CD4-positive, alpha-beta T cell (primary cell): ENCODE data around the gene CERS4. TPM values are rescaled to one million over a fixed set of nuclear protein-coding genes. Genes with fewer than 3 reads are reported as not detected.

ENCODE experiments used
- ATAC-seq: fragments of 200-7000 bp; cut with Tn5 transposase; one replicate; pipeline ENCODE4 v1.10.0; 2022; ENCODE audit warnings: mild to moderate bottlenecking; ENCODE audit not compliant: poor library complexity
- CTCF ChIA-PET: fragments of 350-600 bp; sonication (Branson Sonifier 250); formaldehyde crosslinking; loops from one replicate; lab custom pipeline; 2021; ENCODE audit warnings: antibody characterized with exemption, inconsistent platforms; lab: Charles Lee
- POLR2A ChIA-PET: fragments of 350-600 bp; sonication (Branson Sonifier 250); formaldehyde crosslinking; loops from one replicate; lab custom pipeline; 2021; ENCODE audit warnings: antibody characterized with exemption, inconsistent platforms; lab: Charles Lee
- DNase-seq, 14 experiments: peaks; one replicate each; pipeline ENCODE4 v3.0.0-alpha.2; 2013 to 2020; ENCODE audit warnings: mixed read lengths in 2 of 14
- H3K27ac ChIP-seq, 2 donors: one replicate each; pipeline versions ENCODE4 v1.5.1 to v1.7.0; 2013; ENCODE audit warnings: low read length in 2 of 2, low read depth in 1 of 2, mild to moderate bottlenecking in 1 of 2
- H3K27me3 ChIP-seq, 2 experiments: 1 replicate in 1 of 2; 2 replicates in 1 of 2; pipeline versions ENCODE4 v1.6.1 to v1.7.0; 2013; ENCODE audit warnings: low read length in 2 of 2, control low read depth in 1 of 2, mild to moderate bottlenecking in 1 of 2, moderate library complexity in 1 of 2; ENCODE audit not compliant: insufficient read depth in 2 of 2, control insufficient read depth in 1 of 2
- H3K36me3 ChIP-seq: one replicate; pipeline ENCODE4 v1.6.1; 2013; ENCODE audit warnings: low read length, control low read depth; ENCODE audit not compliant: insufficient read depth
- H3K4me1 ChIP-seq: one replicate; pipeline ENCODE4 v1.6.1; 2013; ENCODE audit warnings: low read length, control low read depth; ENCODE audit not compliant: insufficient read depth
- H3K4me3 ChIP-seq: one replicate; pipeline ENCODE4 v1.5.1; 2013; ENCODE audit warnings: mild to moderate bottlenecking, low read length, moderate library complexity
- H3K9me3 ChIP-seq, 2 experiments: 1 replicate in 1 of 2; 2 replicates in 1 of 2; pipeline versions ENCODE4 v1.6.1 to v1.7.0; 2013; ENCODE audit warnings: low read length in 2 of 2, mild to moderate bottlenecking in 2 of 2, control low read depth in 1 of 2, moderate library complexity in 1 of 2; ENCODE audit not compliant: control insufficient read depth in 1 of 2, insufficient read depth in 1 of 2
- H3K27ac Mint-ChIP-seq: one replicate; pipeline ENCODE4 v1.8.0; 2020; ENCODE audit warnings: mixed read lengths
- H3K27me3 Mint-ChIP-seq: one replicate; pipeline ENCODE4 v1.8.0; 2021; ENCODE audit warnings: mixed read lengths
- H3K36me3 Mint-ChIP-seq: one replicate; pipeline ENCODE4 v1.8.0; 2021; ENCODE audit warnings: low read depth, mixed read lengths
- H3K4me1 Mint-ChIP-seq: one replicate; pipeline ENCODE4 v1.8.0; 2021; ENCODE audit warnings: low read depth, mixed read lengths
- H3K4me3 Mint-ChIP-seq: one replicate; pipeline ENCODE4 v1.8.0; 2020; ENCODE audit warnings: mild to moderate bottlenecking, mixed read lengths
- H3K9me3 Mint-ChIP-seq: one replicate; pipeline ENCODE4 v1.8.0; 2020; ENCODE audit warnings: mixed read lengths
- intact Hi-C, 2 experiments: fragments of 100-400 bp; cut with DNase I in 1 of 2; cut with micrococcal nuclease in 1 of 2; formaldehyde crosslinking; loops; one replicate each; pipeline versions ENCODE4 v1.15.1 to v1.9.0; 2023 to 2025; cut with DNase I, micrococcal nuclease
- total RNA-seq, 174 experiments: library from RNA in 2 of 174; stranded (reverse) in 2 of 174; gene quantifications; one replicate each; pipeline ENCODE4 v1.2.3 and lab custom pipeline; 2021 to 2026
- TF ChIP-seq, protein P1 (sequence below): fragments of 200-600 bp; IDR thresholded peaks from one replicate; pipeline ENCODE4 v1.8.0; 2022; ENCODE audit warnings: antibody characterized with exemption, mild to moderate bottlenecking

CERS4 gene
- total RNA-seq, 2 experiments from 2014 or later = 8.7 to 12.3 TPM

DNA sequence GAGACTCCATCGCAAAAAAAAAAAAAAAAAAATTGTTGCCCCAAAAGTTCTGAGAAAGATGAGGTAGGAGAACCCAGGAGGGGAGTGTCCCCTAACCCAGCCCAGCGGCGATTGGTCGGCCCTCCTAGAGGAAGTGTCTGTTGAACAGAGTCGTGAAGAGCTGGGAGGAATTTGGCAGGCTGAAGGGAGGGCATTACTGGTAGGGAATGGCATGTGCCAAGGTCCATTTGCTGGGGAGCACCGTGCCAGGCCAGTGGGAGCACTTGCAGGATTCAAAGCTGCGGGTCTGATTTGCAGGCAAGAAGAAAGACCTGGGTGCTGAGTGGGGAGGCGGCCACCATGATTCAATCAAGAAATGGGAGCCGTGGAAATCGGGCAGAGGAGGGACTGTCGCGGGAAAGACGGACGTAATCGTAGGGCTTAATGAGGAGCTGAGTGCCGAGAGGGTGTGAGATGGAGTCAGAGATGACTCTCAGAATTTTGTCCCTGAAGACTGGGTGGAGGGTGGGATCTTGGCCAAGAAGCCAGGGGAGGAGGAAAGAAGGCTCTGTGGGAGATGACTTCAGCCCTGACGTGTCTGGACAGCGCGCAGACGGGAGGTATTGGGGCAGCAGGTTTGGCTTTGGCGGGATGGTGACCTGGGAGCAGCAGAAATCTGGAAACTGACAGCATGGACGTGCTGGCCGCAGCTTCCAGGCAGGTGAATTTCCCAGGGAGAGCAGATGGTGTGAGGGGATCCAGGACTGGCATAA, 15.4 kb downstream of the CERS4 start:
- TF ChIP-seq, protein P1, sequence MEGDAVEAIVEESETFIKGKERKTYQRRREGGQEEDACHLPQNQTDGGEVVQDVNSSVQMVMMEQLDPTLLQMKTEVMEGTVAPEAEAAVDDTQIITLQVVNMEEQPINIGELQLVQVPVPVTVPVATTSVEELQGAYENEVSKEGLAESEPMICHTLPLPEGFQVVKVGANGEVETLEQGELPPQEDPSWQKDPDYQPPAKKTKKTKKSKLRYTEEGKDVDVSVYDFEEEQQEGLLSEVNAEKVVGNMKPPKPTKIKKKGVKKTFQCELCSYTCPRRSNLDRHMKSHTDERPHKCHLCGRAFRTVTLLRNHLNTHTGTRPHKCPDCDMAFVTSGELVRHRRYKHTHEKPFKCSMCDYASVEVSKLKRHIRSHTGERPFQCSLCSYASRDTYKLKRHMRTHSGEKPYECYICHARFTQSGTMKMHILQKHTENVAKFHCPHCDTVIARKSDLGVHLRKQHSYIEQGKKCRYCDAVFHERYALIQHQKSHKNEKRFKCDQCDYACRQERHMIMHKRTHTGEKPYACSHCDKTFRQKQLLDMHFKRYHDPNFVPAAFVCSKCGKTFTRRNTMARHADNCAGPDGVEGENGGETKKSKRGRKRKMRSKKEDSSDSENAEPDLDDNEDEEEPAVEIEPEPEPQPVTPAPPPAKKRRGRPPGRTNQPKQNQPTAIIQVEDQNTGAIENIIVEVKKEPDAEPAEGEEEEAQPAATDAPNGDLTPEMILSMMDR = no peak
- no peak for ATAC-seq
- no peaks in the 10 kb centered on the region for H3K4me1 Mint-ChIP-seq
- H3K27ac Mint-ChIP-seq = no peak overlapping the region
- no peaks in the 10 kb centered on the region for H3K9me3 Mint-ChIP-seq
- Histone ChIP-seq H3K4me3 (no peak overlapping the region), H3K4me1 (no peaks in the 10 kb centered on the region), H3K27ac (no peak overlapping the region), H3K27me3 (no peaks in the 10 kb centered on the region), H3K9me3 (no peaks in the 10 kb centered on the region), H3K36me3 (peaks cover 2% of the 10 kb centered on the region)
- H3K36me3 Mint-ChIP-seq = peaks cover 6% of the 10 kb centered on the region
- DNase-seq = no peak
- no peak overlapping the region for H3K4me3 Mint-ChIP-seq
- intact Hi-C loops = no loop called here
- ChIA-PET POLR2A (no interaction called here), CTCF (no interaction called here)
- H3K27me3 Mint-ChIP-seq = no peaks in the 10 kb centered on the region

DNA sequence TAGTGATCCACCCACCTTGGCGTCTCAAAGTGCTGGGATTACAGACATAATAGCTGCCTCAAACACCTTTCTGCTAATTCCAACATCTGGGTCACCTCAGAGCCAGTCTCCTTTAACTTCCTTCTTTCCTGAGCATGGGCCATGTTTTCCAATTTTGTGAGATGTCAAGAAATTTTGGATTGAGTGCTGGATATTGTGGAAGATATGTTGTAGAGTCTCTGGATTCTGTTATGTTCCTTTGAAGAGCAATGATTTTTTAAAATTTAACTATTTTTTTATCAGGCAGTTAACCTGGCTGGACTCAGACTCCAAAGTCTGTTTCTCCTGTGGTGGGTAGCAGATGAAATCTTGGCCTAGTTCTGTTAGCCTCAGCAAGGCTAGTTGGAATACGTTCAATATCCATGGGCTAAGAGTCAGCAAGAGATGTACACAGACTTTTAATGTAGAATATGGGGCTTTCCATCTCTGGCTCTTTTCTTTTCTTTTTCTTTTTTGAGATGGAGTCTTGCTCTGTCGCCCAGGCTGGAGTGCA, 22.0 kb downstream of the CERS4 start:
- H3K9me3 ChIP-seq = peaks cover 7 to 8% of the 10 kb centered on the region in 2 experiments
- no peak overlapping the region for H3K4me3 ChIP-seq
- no peaks in the 10 kb centered on the region for H3K27me3 Mint-ChIP-seq
- no peaks in the 10 kb centered on the region for H3K27me3 ChIP-seq
- no peaks in the 10 kb centered on the region for H3K4me1 Mint-ChIP-seq
- no peak overlapping the region for H3K27ac ChIP-seq
- no peak overlapping the region for H3K27ac Mint-ChIP-seq
- ChIA-PET CTCF (no interaction called here), POLR2A (no interaction called here)
- TF ChIP-seq, protein P1 = no peak
- no peak for DNase-seq
- ATAC-seq = no peak
- H3K36me3 Mint-ChIP-seq = peaks cover 21% of the 10 kb centered on the region
- peaks cover 5% of the 10 kb centered on the region for H3K36me3 ChIP-seq
- intact Hi-C loops = no loop called here
- no peaks in the 10 kb centered on the region for H3K4me1 ChIP-seq
- H3K9me3 Mint-ChIP-seq = no peaks in the 10 kb centered on the region
- no peak overlapping the region for H3K4me3 Mint-ChIP-seq

DNA sequence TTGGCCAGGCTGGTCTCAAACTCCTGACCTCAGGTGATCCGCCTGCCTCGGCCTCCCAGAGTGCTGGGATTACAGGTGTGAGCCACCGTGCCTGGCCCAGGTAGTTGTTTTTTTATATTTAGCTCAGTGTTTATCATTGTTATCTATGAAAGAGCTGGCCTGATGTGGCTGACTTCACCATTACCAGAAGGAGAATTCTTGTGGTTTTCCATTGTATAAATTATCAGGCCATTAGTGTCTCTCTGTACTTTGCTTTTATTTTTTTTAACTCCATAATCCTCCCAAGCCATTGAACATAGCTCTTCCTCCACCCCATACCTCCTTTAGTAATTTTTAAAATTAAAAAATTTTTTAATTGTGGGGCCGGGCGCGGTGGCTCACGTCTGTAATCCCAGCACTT, 24.2 kb downstream of the CERS4 start:
- Mint-ChIP-seq H3K4me1 (no peaks in the 10 kb centered on the region), H3K4me3 (no peak overlapping the region), H3K27me3 (no peaks in the 10 kb centered on the region), H3K9me3 (no peaks in the 10 kb centered on the region), H3K36me3 (peaks cover 18% of the 10 kb centered on the region), H3K27ac (no peak overlapping the region)
- no peak overlapping the region for H3K27ac ChIP-seq
- H3K4me3 ChIP-seq = no peak overlapping the region
- no peaks in the 10 kb centered on the region for H3K27me3 ChIP-seq
- POLR2A ChIA-PET = no interaction called here
- CTCF ChIA-PET = no interaction called here
- ATAC-seq (no peak), DNase-seq (no peak)
- H3K36me3 ChIP-seq = peaks cover 5% of the 10 kb centered on the region
- TF ChIP-seq, protein P1 = no peak
- H3K4me1 ChIP-seq = no peaks in the 10 kb centered on the region
- intact Hi-C loops = no loop called here
- H3K9me3 ChIP-seq = peaks cover 7 to 8% of the 10 kb centered on the region in 2 experiments
